HG03354 (cell line): ENCODE results near the gene MASP2.
"Not testable (repeated sequence)": the region's sequence is repeated elsewhere in the genome, so short reads cannot be mapped to it uniquely, and the experiment has no call there.

Experiments
- ATAC-seq: cut with Tn5 transposase; IDR thresholded peaks from one replicate; pipeline ENCODE4 v1.9.1; 2021; ENCODE audit warnings: mild to moderate bottlenecking; ENCODE audit not compliant: unreplicated experiment, poor library complexity, severe bottlenecking

MASP2 gene

GRCh38 chr1:11012260-11013159 lies 34.5 kb downstream of the MASP2 start, which contains the start of gene TARDBP:
TARDBP (plus strand) TSS chr1:11012654; CDS start chr1:11013728, 1,074 bp downstream.
- peak; percentile 88 for ATAC-seq

GRCh38 chr1:11000526-11000925 lies 46.5 kb downstream of the MASP2 start:
- ATAC-seq, result no peak

- ATAC-seq, result no peak
These were observed 50.9 kb downstream of the MASP2 start for GRCh38 chr1:10996100-10996499.

GRCh38 chr1:10992864-10993263 lies 54.2 kb downstream of the MASP2 start:
- ATAC-seq, result no peak

- ATAC-seq, result not testable (repeated sequence)
These were observed 55.0 kb downstream of the MASP2 start for GRCh38 chr1:10992004-10992403.

- no peak for ATAC-seq
These were observed 56.2 kb downstream of the MASP2 start for GRCh38 chr1:10990828-10991227.

- not testable (repeated sequence) for ATAC-seq
These were observed 57.0 kb downstream of the MASP2 start for GRCh38 chr1:10989920-10990516.

GRCh38 chr1:10989095-10989494 lies 57.9 kb downstream of the MASP2 start:
- no peak for ATAC-seq

- no peak for ATAC-seq
These were observed 59.1 kb downstream of the MASP2 start for GRCh38 chr1:10987840-10988417.

- no peak for ATAC-seq
These were observed 60.5 kb downstream of the MASP2 start for GRCh38 chr1:10986525-10986890.

GRCh38 chr1:10980841-10981727 lies 66.0 kb downstream of the MASP2 start:
- ATAC-seq, result no peak

GRCh38 chr1:10980094-10980577 lies 66.9 kb downstream of the MASP2 start:
- no peak for ATAC-seq

- no peak for ATAC-seq
These were observed 67.5 kb downstream of the MASP2 start for GRCh38 chr1:10979483-10979920.

GRCh38 chr1:10978719-10979118 lies 68.3 kb downstream of the MASP2 start:
- no peak for ATAC-seq
